ENCODE results near the gene OR14A16.

The OR14A16 gene, protein sequence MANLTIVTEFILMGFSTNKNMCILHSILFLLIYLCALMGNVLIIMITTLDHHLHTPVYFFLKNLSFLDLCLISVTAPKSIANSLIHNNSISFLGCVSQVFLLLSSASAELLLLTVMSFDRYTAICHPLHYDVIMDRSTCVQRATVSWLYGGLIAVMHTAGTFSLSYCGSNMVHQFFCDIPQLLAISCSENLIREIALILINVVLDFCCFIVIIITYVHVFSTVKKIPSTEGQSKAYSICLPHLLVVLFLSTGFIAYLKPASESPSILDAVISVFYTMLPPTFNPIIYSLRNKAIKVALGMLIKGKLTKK

DNA sequence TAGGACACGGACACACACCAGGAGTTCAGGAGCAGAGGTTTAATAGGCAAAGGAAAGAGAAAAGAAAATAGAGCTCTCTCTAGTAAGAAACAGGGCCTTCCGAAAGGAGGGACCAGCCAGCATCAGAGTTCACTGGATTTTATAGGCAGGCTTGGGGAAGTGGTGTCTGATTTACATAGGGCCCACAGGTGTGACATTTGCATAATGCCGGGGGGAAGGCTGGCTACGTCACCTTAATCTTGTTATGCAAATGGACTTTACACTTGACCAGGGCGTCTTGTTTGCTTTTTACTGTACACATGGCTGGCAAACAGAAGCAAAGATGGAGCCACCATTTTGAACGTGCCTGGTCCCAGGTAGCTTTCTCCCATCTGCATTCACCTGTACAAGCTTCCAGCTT is at the start of gene OR14A16:
TSS of gene OR14A16 (minus strand) at position 97 of the 400 bp plus-strand sequence. CDS start 8,390 bp downstream, outside the sequence.
- no peak within 1 kb of the TSS for H3K27ac ChIP-seq
- TF ChIP-seq, protein P1, sequence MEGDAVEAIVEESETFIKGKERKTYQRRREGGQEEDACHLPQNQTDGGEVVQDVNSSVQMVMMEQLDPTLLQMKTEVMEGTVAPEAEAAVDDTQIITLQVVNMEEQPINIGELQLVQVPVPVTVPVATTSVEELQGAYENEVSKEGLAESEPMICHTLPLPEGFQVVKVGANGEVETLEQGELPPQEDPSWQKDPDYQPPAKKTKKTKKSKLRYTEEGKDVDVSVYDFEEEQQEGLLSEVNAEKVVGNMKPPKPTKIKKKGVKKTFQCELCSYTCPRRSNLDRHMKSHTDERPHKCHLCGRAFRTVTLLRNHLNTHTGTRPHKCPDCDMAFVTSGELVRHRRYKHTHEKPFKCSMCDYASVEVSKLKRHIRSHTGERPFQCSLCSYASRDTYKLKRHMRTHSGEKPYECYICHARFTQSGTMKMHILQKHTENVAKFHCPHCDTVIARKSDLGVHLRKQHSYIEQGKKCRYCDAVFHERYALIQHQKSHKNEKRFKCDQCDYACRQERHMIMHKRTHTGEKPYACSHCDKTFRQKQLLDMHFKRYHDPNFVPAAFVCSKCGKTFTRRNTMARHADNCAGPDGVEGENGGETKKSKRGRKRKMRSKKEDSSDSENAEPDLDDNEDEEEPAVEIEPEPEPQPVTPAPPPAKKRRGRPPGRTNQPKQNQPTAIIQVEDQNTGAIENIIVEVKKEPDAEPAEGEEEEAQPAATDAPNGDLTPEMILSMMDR (conservative IDR thresholded peaks at IDR 0.05): no peak

DNA sequence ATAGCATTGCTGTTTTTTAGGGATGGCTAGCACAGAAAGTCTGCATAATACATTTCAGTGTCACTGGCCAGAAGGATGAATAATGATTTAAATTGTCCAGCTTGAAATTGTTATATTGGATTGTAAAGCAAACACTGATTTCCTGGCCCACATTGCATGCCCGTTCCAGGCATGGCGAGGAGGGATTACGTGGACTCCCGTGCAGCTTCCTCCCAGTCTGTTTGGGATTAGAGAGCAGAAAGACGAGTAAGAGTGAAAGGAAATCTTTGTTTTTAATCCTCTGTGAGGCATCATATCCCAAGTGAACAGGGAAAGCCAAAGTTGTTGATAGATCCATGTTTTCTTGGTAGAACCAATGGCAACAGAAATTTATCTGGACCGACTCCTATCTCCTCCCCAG is 41.5 kb upstream of the OR14A16 start:
- TF ChIP-seq, protein P1 (conservative IDR thresholded peaks at IDR 0.05): no peak
- no peak overlapping the region for H3K27ac ChIP-seq

- H3K27ac ChIP-seq: no peak overlapping the region
- TF ChIP-seq, protein P1 (conservative IDR thresholded peaks at IDR 0.05): no peak
These were observed 40.7 kb upstream of the OR14A16 start for GRCh38 chr1:247864644-247865043.

- H3K27ac ChIP-seq: no peak overlapping the region
- TF ChIP-seq, protein P1 (conservative IDR thresholded peaks at IDR 0.05): no peak
These were observed 38.8 kb upstream of the OR14A16 start for GRCh38 chr1:247862756-247863155.

DNA sequence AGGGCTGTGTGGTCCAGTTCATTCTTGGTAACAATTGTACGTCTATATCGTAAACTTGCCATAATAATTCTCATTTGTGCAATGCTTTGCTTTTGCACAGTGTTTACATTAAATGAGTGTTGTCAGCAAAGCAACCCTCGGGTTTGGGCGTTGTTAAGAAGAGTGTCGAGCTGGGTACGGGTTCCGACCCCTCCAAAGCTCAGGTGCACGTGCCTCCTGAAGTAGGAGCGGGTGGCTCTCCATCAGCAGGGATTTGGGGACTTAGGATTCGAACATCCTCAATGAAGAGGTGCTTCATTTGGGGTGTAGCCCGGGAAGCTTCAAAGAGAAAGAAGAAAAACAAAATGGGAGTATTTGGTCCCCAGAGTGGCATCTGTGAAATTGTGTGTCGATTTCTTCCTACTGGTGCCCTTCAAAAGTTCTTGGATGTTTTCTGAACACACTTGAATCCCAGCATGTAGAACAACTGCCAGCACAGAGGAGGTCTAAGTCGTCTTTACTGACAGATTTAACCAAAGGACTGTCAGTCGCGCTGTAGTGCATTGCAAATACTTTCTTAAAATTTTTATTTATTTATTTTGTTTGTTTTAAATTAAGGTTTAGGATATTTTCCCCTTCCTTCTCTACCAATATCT is 34.2 kb upstream of the OR14A16 start:
- no peak overlapping the region for H3K27ac ChIP-seq

DNA sequence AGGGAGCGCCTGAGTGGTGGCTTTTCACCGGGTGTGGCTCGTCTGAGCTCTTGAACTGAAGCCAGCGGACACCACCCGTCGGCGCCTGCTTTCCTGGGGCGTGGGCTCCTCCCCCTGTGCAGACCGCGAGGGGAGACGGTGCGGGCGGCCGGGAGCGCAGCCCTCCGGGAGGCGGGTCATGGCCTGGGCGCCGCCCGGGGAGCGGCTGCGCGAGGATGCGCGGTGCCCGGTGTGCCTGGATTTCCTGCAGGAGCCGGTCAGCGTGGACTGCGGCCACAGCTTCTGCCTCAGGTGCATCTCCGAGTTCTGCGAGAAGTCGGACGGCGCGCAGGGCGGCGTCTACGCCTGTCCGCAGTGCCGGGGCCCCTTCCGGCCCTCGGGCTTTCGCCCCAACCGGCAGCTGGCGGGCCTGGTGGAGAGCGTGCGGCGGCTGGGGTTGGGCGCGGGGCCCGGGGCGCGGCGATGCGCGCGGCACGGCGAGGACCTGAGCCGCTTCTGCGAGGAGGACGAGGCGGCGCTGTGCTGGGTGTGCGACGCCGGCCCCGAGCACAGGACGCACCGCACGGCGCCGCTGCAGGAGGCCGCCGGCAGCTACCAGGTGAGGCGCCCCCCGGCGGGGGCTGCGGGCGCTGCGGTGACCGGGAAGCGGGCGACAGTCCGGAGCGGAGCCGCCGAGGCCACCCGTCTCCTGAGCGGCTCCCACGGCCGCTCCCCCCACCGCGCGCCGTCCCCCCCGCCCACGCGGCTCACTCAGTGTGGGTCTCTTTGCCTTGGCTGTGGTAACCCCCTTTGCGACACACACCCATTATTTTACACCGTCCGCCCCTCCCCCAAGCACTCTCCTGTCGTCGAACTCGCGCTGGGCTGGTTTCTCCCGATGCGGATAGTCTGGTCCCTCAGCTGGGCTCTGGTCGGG is 33.4 kb upstream of the OR14A16 start, which contains the start of gene TRIM58:
TSS of gene TRIM58 (plus strand) at position 119 of the 916 bp plus-strand sequence. CDS start at position 179, 60 bp downstream.
- H3K27ac ChIP-seq: no peak within 1 kb of the TSS
- TF ChIP-seq, protein P1 (conservative IDR thresholded peaks at IDR 0.05): peak; percentile 42

More for the DNA sequence above, 34.2 kb upstream of the OR14A16 start:
- TF ChIP-seq, protein P1 (conservative IDR thresholded peaks at IDR 0.05): no peak

DNA sequence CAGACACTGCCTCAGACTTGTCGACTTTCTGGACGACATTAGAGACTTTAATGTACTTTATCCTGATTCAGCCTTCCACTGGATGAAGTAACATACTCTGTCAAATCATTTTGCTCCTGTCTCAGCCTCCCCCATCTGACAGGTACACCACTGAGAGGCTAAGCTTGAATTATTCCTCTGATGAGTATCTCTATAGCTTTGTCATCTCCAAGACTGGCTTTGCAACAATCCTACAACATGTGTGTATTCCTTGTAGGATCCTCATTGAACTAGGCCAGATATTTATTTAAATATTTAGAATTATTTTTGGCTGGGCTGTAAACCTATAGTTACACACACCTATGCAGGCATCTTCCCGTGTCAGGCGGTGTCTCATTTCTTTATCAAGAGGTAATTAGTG is 32.0 kb upstream of the OR14A16 start:
- H3K27ac ChIP-seq: no peak overlapping the region

More for the DNA sequence above, 32.0 kb upstream of the OR14A16 start:
- TF ChIP-seq, protein P1 (conservative IDR thresholded peaks at IDR 0.05): no peak

Measured in VCaP (cell line).